ENCODE data around the gene TARS3. TPM values are rescaled to one million over a fixed set of nuclear protein-coding genes. Genes with fewer than 3 reads are reported as not detected.
"Not testable (repeated sequence)": the region's sequence is repeated elsewhere in the genome, so short reads cannot be mapped to it uniquely, and the experiment has no call there.

TARS3 gene
- total and polyA plus RNA-seq, 12 donors = 8.1 to 42.5 (median 33.8) TPM

- H3K9me3 ChIP-seq; ATAC-seq; H3K27me3 ChIP-seq; DNase-seq; H3K36me3 ChIP-seq; intact Hi-C loops (cut with DNase I); H3K27ac ChIP-seq; H3K4me3 ChIP-seq; H3K4me1 ChIP-seq: not testable (repeated sequence)
- TF ChIP-seq CTCF (IDR thresholded peaks at IDR 0.05) = peak in 1 of 9 donors; percentile 21
- 84 to 86% methylated on average over 7 to 8 of the region's 11 CpGs for WGBS, 2 donors
Measured at GRCh38 chr15:101767083-101767640, 42.9 kb upstream of the TARS3 start.

- intact Hi-C loops (cut with DNase I) = no loop called here
- no peaks in the 10 kb centered on the region for H3K27me3 ChIP-seq
- H3K4me1 ChIP-seq = peaks cover 0 to 4% (median 0%) of the 10 kb centered on the region in 9 donors
- no peak overlapping the region for H3K27ac ChIP-seq
- no peaks in the 10 kb centered on the region for H3K36me3 ChIP-seq
- TF ChIP-seq CTCF (IDR thresholded peaks at IDR 0.05) = no peak
- 90 to 93% methylated on average over 15 of the region's 15 CpGs for WGBS, 2 donors
- ATAC-seq (peak in 4 of 8 donors; percentile 35 to 69 (median 46)), DNase-seq (no peak)
- no peaks in the 10 kb centered on the region for H3K9me3 ChIP-seq
- no peak overlapping the region for H3K4me3 ChIP-seq
Measured at GRCh38 chr15:101765772-101766456, 41.6 kb upstream of the TARS3 start.

GRCh38 chr15:101765340-101765671, 41.0 kb upstream of the TARS3 start:
- intact Hi-C loops (cut with DNase I); DNase-seq; H3K4me3 ChIP-seq; H3K27me3 ChIP-seq; H3K9me3 ChIP-seq; H3K36me3 ChIP-seq; H3K4me1 ChIP-seq: not testable (repeated sequence)
- H3K27ac ChIP-seq = peak overlapping the region in 4 of 10 donors; percentile 34 to 56 (median 46)
- peak in 2 of 8 donors; percentile 17 to 21 for ATAC-seq
- WGBS, 2 donors = 89 to 92% methylated on average over 7 of the region's 7 CpGs

GRCh38 chr15:101764669-101765339, 40.5 kb upstream of the TARS3 start:
- ATAC-seq = peak; percentile 76 to 100 (median 95)

GRCh38 chr15:101746716-101747082, 22.4 kb upstream of the TARS3 start:
- H3K4me1 ChIP-seq; H3K36me3 ChIP-seq; H3K27ac ChIP-seq; H3K27me3 ChIP-seq; H3K9me3 ChIP-seq; intact Hi-C loops (cut with DNase I); DNase-seq: not testable (repeated sequence)
- WGBS, 2 donors = no CpG with 5 or more reads among the region's 18 CpGs
- peak overlapping the region in 7 of 10 donors; percentile 40 to 59 (median 53) for H3K4me3 ChIP-seq
- ATAC-seq = peak in 6 of 8 donors; percentile 14 to 58 (median 26)

More at GRCh38 chr15:101764669-101765339, 40.5 kb upstream of the TARS3 start:
- H3K27me3 ChIP-seq; intact Hi-C loops (cut with DNase I); H3K4me3 ChIP-seq; H3K36me3 ChIP-seq; H3K9me3 ChIP-seq; H3K4me1 ChIP-seq: not testable (repeated sequence)
- DNase-seq = peak in 1 of 2 donors; percentile 34
- WGBS, 2 donors = 86 to 88% methylated on average over 21 to 22 of the region's 23 CpGs
- H3K27ac ChIP-seq = peak overlapping the region in 5 of 10 donors; percentile 34 to 56 (median 45)

- H3K4me3 ChIP-seq; H3K27ac ChIP-seq; intact Hi-C loops (cut with DNase I); H3K36me3 ChIP-seq; H3K27me3 ChIP-seq; H3K4me1 ChIP-seq; ATAC-seq; DNase-seq; H3K9me3 ChIP-seq: not testable (repeated sequence)
- WGBS, 2 donors = 96 to 97% methylated on average over 2 of the region's 2 CpGs
Measured at GRCh38 chr15:101734837-101735236, 10.6 kb upstream of the TARS3 start.
